Renal cortical epithelial cell (primary cell): ENCODE measurements around the gene ABTB2. TPM values are rescaled to one million over a fixed set of nuclear protein-coding genes. Genes with fewer than 3 reads are reported as not detected.

Source experiments
- DNase-seq: peaks from one replicate; pipeline ENCODE4 v3.0.0-alpha.2; 2011; ENCODE audit warnings: low read depth
- total RNA-seq: library from RNA; depleted of rRNA; stranded (reverse); fragments of >200 nt; gene quantifications from 2 replicates; pipeline ENCODE4 v1.2.3, GENCODE V29; 2014

Gene ABTB2
- total RNA-seq, 1 donor from 2014 or later, result 44.1 TPM

- no peak for DNase-seq
Measured at GRCh38 chr11:34148504-34149165, 209.2 kb downstream of the ABTB2 start.

GRCh38 chr11:34147581-34147980 is 210.2 kb downstream of the ABTB2 start:
- no peak for DNase-seq

- no peak for DNase-seq
Measured at GRCh38 chr11:34146866-34147265, 210.9 kb downstream of the ABTB2 start.

- no peak for DNase-seq
Measured at GRCh38 chr11:34146411-34146810, 211.4 kb downstream of the ABTB2 start.

GRCh38 chr11:34145847-34146381 is 211.9 kb downstream of the ABTB2 start:
- DNase-seq, result no peak

GRCh38 chr11:34145073-34145472 is 212.7 kb downstream of the ABTB2 start:
- DNase-seq, result no peak

GRCh38 chr11:34143048-34143447 is 214.8 kb downstream of the ABTB2 start:
- DNase-seq, result no peak

GRCh38 chr11:34140149-34140548 is 217.7 kb downstream of the ABTB2 start:
- DNase-seq, result no peak

GRCh38 chr11:34139346-34139745 is 218.5 kb downstream of the ABTB2 start:
- DNase-seq, result no peak

- no peak for DNase-seq
Measured at GRCh38 chr11:34136420-34136819, 221.4 kb downstream of the ABTB2 start.

GRCh38 chr11:34135439-34135838 is 222.4 kb downstream of the ABTB2 start:
- DNase-seq, result no peak

- DNase-seq, result no peak
Measured at GRCh38 chr11:34134765-34135164, 223.0 kb downstream of the ABTB2 start.

- DNase-seq, result no peak
Measured at GRCh38 chr11:34132261-34132965, 225.4 kb downstream of the ABTB2 start.

- no peak for DNase-seq
Measured at GRCh38 chr11:34128824-34129223, 229.0 kb downstream of the ABTB2 start.

- DNase-seq, result no peak
Measured at GRCh38 chr11:34126959-34127848, 230.6 kb downstream of the ABTB2 start.

GRCh38 chr11:34124885-34125668 is 232.7 kb downstream of the ABTB2 start:
- DNase-seq, result no peak

- no peak for DNase-seq
Measured at GRCh38 chr11:34120651-34121050, 237.2 kb downstream of the ABTB2 start.

GRCh38 chr11:34114471-34114870 is 243.3 kb downstream of the ABTB2 start:
- no peak for DNase-seq

GRCh38 chr11:34114014-34114413 is 243.8 kb downstream of the ABTB2 start:
- DNase-seq, result no peak

- DNase-seq, result no peak
Measured at GRCh38 chr11:34111722-34112270, 246.0 kb downstream of the ABTB2 start.

- DNase-seq, result peak; percentile 21
Measured at GRCh38 chr11:34105957-34106504, 251.8 kb downstream of the ABTB2 start.
